ELR (cell line): ENCODE results near the gene AKT1.

Experiments
- DNase-seq: peaks from one replicate; pipeline ENCODE4 v3.0.0-alpha.2; 2015; ENCODE audit warnings: low read depth

AKT1 gene

DNA sequence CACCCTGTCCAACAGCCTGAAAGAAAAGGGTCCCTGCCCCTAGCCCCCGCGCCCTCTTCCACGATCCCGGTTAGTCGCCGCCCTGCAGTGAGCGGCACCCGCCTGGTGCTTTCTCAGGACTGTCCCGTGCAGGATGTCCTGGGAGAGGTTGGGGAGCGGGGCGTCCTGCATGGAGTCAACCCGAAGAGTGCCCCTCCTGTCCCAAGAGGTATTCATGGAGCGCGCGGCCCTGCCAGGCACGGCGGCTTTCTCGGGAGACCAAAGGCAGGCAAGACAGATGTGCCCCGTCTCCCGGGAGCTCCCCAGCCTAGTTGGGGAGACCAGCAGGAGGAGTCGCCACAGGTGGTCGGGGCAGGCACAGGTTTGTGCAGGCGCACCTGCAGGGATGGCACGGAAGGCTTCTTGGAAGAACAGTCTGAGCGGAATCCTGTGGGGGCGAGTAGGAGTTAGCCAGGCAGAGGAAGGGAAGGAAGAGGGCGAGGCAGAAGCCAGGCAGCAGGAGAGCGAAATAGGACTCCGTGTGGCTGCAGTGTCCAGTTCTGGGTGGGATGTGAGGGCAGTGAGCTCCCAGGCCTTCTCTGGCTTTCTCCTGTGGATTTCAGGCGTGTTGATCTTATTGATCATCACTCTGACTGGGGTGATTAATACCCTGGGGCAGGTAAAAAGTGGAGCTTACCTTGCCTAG is 41.9 kb downstream of the AKT1 start:
- peak; percentile 32 for DNase-seq

DNA sequence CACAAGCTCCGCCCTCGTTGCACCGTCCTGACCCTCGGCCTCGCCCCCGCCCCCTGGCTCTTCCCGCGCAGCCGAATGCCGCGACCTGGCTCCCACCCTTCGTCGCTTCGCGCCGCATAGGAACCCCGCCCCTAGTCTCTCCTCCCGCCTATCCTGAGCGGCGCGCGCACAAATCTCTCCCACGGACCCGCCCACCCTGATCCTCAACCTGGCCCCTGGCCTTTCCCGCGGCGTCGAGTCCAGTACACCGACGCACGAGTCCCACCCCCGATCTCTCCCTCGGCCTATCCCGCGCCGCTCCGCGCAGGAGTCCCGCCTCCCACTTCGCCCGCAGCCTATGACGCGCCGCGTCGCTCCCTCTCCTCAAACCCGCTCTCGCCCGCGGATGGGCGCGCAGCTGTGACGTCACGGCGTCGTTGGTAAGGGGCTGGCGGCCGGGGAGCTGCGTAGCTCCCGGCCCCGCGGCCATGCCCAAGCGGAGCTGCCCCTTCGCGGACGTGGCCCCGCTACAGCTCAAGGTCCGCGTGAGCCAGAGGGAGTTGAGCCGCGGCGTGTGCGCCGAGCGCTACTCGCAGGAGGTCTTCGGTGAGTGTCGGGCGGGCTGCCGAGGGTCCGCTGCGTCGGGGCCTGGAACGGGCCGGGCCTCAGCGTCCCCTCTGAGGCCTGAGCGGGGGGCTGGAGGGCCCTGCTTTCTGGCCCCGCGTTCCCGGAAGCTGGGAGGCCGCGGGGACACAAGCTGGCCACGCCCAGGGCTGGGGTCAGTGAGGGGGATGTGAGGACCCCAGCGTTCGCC is 42.6 kb downstream of the AKT1 start, which contains the start of gene SIVA1:
Gene SIVA1, plus strand, starts transcription at position 413 of the 793 bp plus-strand sequence. Its CDS starts 55 bp downstream, at position 468.
- peak; percentile 100 for DNase-seq

DNA sequence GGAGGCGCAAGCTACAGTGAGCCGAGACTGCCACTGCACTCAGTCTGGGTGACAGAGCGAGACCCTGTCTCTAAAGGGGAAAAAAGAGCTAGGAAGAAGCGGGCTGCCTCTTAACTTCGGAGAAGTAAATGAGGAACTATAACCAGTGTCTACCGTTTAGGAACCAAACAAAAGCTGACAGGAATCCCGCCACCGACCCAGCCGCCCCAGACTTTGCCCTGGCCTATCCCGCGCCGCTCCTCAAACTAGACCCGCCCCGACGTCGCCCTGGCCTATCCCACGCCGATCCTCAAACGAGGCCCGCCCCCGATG is 43.2 kb downstream of the AKT1 start:
- no peak for DNase-seq

DNA sequence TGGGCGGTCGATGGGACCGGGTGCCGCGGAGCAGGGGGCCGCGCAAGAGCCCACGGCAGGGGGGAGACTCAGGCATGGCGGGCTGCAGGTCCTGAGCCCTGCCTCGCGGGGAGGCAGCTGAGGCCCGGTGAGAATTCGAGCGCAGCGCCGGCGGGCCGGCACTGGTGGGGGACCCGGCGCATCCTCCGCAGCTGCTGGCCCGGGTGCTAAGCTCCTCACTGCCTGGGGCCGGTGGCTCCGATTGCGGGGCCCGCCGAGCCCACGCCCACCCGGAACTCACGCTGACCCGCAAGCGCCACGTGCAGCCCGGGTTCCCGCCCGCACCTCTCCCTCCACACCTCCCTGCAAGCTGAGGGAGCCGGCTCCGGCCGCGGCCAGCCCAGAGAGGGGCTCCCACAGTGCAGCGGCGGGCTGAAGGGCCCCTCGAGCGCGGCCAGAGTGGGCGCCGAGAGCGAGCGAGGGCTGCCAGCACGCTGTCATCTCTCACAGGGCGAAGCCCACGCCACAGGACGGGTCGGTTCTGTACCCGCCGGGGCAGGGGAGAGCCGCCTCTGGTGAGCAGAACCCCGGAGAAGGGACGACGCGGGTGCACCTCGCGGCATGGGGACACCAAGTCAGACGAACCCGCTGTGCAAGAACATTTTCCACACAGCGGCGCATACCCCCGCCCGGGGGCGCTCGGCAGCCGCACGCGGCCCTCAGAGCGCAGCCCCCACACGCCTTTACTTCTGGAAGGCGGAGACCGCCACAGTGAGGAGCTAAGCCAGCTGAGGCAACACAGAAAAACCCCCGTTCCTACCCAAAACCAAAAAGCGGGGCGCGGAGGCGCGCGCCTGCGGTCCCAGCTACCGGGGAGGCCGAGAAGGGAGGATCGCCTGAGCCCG is 43.8 kb downstream of the AKT1 start:
- no peak for DNase-seq

DNA sequence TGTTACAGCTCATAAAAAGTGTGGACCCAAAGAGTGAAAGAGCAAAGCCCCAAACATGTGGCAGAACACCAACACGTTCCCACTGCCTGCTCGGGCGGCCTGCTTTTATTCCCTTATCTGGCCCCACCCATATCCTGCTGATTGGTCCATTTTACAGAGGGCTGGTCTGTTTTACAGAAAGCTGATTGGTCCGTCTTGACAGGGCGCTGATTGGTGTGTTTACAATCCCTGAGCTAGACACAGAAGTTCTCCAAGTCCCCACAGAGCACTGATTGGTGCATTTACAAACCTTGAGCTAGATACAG is 44.8 kb downstream of the AKT1 start:
- peak; percentile 28 for DNase-seq

DNA sequence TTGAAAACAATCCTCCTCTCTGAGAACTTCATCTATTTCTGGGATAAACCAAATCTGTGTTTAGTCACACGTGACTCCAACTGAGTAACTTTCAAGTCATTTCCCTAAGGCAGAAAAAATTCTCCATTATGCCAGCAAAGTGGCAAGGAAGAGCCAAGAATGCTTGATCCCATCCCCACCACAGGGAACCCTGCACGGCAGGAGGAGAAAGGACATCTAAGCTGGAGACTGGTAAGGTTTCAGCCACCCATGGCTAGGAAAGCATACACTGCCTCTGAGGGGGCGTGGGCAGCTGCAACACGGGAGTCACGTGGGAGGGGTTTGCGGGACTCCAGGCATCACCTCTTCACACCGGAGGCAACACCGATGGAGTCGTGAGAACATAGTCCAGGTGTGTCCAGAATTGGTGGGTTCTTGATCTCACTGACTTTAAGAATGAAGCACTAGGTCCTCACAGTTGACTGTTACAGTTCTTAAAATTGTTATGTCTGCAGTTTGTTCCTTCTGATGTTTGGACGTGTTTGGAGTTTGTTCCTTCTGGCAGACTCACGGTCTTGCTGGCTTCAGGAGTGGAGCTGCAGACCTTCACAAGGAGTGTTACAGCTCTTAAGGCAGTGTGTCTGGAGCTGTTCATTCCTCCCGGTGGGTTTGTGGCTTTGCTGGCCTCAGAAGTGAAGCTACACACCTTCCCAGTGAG is 45.3 kb downstream of the AKT1 start:
- DNase-seq = peak; percentile 75

DNA sequence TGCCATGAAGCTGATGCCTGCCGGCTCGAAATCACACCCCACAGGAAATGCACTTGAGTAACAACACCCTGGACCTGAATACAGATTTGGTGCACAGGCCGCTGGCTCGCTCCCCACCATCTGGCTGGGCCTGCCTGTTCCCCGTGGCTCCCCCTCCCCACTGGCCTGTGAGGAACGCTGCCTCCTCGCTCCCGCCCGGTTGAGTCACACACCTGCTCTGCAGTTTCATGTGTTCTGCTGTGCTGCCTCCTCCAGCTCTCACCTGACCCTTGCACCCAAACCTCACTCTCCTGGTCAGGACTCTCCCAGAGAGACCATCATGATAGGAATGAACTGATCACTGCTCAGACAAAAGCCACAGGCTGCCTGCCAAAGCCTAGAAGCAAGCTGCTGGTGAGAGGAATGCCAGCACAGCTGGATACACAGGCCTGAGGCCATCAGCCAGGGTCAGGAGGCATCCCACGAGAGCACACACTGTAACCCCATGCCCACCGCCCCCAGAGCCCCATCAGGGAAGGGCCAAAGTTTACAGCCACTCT is 46.4 kb downstream of the AKT1 start:
- DNase-seq = peak; percentile 65

DNA sequence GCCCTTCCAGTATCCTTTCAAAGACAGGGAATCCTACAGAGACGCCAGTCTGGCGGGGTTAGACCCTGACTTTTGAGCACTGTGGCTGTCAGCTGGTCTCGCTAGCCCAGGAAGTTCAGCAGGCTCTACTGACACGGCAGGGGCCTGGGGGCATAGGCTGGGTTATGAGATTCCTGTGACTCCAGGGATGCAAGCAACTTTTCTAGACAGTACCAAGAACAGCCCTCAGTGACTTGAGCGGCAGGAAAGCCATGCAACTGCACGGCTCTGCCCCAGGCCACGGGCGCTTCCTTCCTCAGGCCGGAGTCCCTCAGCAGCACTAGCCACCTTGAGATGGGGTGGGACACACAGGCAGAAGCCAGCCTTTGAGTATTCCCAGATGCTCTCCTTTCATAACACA is 47.7 kb downstream of the AKT1 start:
- DNase-seq = no peak

DNA sequence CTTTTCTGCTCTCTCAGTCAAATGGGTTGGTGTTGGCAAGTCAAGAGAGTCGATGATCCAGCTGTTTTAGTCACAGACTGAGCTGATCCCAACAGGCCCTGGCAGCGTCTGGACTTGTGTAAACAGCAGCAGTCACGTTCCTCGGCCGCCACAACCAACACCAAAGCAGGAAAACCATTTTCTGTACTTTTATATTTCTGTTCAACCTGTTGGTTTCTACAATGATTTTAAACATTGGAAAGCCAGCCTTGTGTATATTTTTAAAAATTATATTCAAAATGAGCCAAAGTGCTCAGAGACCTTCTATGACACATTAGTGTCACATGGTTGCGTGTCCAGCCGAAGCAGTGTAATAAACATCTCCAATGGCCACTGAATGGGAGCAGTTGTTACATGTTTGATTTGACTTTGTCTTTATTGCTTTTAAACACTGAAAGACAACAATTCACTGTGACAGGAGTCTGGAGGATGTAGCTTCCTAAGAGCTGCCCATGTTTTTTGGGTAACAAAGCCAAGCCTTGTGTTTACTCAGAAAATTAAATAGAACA is 48.5 kb downstream of the AKT1 start:
- DNase-seq = no peak

DNA sequence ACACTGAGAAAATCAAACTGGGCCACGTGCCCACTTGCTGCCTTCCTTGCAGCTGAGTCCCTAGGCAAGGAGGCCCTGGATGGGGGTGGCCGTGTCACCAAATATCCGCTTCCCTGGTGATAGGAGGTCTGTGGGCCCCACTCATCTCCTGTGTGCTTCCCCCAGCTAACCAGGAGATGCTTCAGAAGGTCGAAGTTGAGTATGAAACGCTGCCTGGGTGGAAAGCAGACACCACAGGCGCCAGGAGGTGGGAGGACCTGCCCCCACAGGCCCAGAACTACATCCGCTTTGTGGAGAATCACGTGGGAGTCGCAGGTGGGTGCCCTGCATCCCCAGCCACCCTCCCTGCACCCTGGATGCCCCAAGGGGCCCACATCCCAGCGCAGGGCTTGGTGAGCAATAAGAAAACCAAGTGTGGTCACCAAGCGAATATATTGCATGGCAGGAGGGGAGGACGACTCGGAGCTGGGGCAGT is 49.4 kb downstream of the AKT1 start:
- no peak for DNase-seq

DNA sequence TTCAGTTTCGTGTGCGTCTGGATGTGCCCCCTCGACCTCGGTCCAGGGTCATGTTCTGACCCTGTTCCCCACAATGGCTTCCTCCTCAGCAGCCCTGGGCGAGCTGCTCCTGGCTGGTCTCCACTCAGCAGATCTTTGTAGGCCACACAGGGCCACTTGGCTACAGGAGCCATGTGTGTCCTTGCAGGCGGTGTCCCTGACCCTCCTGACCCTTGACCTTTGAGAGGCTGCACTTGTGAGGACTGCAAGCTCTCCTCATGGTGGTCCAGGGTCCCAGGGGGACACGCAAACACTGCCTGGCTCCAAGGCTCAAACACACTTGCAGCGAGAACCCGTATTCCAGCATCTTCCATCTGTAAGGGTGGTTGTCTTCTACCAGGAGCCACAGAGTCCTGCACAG is 50.1 kb downstream of the AKT1 start:
- no peak for DNase-seq

DNA sequence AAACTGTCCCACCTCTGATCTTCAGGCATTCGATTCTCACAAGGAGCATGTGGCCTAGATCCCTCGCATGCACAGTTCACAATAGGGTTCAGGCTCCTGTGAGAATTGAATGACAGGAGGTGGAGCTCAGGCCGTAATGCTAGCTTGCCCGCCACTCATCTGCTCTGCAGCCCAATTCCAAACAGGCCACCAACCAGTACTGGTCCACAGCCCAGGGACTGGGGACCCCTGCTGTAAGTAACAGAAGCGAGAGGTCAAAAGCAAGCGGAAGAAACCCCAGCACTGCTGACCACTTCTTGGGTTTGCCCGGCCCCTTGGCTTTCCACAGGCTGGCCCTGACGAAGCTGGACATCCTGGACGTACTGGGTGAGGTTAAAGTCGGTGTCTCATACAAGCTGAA is 51.1 kb downstream of the AKT1 start:
- DNase-seq = no peak

DNA sequence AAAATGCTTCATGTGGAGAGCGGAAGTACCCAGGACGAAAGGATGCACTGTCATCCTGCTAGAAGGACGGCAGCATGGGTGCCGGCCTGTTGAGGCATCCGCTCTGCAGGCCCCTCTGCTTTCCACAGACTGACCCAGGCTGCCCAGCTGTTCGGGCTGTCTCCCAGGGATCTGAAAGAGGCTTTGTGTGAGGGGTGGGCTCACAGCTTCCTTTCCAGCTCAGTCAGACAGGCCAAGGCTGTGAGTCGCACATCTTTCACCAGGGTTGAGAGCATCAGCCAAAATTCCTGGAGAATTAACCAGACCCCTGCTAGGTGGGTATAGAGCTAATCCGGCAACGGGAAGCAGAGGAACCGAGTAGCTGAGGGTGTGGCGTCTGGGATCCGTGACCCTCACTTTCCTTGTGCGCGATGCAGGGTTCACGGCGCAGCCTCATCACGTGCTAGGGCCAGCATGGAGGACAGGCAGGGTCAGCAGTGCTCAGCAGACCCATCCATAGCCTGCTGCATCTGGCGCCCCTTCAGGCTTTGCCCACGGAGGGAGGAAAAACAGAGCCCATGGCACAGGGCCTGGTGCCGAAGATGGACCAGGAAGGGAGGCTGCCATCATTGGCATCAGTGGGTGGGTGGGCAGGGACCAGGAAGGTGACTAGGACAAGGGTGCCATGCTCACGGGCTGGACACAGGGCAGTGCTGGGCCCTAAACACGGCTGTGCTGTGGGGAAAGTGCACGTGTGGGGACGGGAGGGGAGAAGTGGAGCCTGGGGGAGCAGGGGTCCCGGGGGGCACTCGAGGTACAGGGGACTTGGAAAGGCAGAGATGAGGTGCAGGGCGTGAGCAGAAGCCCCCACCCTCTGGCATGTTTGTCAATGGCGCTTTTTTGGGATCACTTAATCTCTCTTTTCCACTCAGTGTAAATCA is 51.8 kb downstream of the AKT1 start:
- DNase-seq = peak; percentile 64

DNA sequence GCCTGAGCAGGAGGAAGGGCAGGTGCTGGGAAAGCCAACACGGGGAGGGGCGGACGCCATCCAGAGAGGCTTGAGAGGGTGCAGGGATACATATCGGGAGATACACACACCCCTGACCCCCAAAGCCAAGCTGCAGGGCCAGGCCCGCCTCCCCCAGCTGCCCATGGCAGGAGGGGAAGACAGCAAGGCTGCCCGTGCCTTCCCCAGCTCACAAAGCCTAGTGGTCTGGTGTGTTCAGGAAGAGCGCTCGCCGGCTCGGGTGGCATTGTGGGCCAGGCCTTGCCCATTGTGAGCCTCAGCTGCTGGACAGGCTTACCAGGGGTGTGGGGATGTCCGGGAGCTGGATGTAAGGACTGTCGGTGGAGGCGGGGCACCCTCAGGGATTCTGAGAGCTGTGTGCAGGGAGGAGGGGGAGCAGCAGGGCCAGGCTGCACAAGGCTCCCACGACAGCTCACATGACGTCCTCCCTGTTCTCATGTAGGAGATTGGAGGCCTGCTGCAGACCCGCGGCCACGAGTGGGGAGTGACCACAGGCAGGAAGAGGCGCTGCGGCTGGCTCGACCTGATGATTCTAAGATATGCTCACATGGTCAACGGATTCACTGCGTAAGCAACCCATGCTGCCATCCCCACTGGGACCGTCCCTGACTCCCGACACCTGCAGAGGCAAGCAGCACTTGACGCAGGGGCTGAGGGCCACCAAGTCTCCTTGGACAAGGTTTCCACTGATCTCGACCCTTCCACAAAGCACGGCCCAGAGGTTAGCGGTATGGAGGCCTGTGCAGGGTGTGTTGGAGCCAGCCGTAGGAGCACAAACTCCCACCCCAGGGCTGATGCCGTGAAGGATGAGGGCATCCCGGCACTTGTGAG is 52.7 kb downstream of the AKT1 start:
- no peak for DNase-seq

DNA sequence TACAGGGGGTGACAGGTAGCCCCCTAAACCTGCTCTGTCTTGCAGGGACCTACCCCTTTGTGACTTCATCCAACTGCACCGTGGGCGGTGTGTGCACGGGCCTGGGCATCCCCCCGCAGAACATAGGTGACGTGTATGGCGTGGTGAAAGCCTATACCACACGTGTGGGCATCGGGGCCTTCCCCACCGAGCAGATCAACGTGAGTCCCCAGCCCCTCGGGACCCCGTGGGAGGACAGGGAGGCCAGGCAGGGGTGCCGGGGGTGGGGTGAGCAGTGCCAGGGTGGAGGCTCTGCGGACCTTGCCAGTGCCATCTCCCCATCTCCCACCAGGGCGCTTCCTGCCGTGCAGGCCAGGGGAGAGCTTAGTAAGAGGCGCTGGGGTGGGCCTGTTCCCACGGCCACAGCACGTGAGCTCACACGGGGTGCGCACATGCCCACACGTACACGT is 53.7 kb downstream of the AKT1 start:
- DNase-seq = no peak

DNA sequence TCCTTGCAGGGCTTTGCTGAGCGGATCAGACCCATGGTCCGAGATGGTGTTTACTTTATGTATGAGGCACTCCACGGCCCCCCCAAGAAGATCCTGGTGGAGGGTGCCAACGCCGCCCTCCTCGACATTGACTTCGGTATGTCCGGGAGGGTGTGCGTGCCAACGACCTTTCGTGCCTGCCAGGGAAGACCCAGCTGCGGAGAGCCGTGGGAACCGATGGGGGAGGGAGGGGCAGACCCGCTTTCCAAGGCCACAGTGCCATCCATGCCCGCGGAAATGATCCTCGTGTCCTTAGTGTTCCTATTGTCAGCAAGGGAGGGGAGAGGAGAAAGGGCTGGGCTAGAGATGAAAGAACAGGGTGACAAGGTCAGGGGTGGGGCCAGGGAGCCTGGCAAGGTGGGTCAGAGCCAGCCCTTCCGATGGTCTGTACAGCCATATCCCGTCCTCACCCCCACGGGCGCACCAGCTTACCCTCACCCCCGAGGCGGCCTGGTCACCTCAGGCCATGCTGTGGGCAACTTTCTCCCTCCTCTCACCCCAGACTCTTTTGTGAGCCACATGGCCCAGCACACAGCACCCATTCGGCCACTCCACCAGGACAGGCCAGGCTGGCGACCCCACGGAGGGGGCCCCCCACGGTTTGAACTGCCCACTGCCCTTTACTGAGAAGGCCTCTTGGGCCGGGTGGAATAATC is 54.3 kb downstream of the AKT1 start:
- no peak for DNase-seq

DNA sequence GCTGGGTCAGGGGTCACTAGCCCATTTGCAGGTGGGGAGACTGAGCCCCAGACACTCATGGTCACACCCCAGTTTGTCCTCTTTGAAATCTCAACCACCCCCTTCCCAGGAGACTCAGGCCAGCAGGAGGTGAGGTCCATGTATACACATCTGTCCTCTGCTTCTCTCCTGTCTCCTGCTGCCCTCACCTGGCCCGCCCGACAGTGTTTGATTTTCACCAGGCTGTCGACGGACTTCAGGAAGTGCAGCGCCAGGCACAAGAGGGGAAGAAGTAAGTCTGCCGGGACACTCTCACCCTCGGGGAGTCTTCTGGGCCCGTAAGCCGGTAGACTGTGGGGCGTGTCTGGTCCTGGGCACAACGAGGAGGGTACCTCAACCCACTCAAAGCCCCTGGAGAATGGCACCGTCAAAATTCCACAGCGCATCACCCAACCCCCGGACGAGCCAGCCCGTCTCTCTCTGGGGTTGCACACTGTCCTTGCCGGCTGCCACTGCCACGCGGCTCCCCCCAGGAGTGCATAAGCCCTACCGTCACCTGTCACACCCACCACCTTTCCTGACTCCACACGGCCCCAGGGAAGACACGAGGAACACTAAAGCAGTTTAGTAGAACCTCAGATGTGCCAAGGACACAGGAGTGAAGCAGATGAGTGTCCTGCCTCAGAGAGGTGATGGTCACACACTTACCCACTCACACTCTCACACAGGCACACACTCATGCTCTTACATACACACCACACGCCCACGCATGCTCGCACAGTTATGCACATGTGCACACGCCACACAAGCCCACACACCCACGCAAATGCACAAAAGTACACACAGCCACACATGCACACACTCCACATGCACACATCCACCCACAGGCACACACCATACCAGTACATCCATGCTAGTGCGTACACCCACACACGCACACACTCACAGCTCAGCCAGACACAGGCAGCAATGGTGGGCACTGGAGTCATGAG is 55.7 kb downstream of the AKT1 start:
- no peak for DNase-seq

DNA sequence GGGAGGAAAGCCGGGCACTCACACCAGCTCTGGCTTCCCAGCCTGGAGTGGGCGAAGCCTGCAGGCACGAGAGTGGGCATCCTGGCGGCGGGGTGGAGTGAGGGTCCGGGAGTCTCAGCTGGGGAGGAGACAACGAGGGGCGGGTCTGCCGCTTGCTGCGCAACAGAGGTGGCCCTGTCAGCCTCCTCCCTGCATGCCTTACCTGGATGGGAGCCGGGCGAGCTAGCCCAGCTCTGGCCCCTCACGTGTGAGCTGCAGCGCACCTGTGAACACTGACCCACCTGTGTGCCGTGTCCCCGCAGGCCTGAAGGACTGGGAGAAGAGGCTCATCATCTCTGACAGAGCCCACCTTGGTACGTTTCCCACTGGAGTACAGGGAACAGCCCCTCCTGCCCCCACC is 56.5 kb downstream of the AKT1 start:
- no peak for DNase-seq
